Bronchial epithelial cell (primary cell): ENCODE results near the gene FADD. TPM values are rescaled to one million over a fixed set of nuclear protein-coding genes. Genes with fewer than 3 reads are reported as not detected.
"Not testable (repeated sequence)": the region's sequence is repeated elsewhere in the genome, so short reads cannot be mapped to it uniquely, and the experiment has no call there.

Experiments used
- DNase-seq: peaks from one replicate; pipeline ENCODE4 v3.0.0-alpha.2; 2010; ENCODE audit warnings: low read depth
- FAIRE-seq: peaks from 2 replicates; lab custom pipeline; 2011; peaks lifted over from hg19 to GRCh38; lab: Jason Lieb, UNC
- H3K27me3 ChIP-seq: 2 replicates; pipeline ENCODE4 v1.5.1; 2011; ENCODE audit warnings: low read length; ENCODE audit not compliant: control insufficient read depth, insufficient read depth
- H3K36me3 ChIP-seq: 2 replicates; pipeline ENCODE4 v1.5.1; 2011; ENCODE audit warnings: low read length; ENCODE audit not compliant: control insufficient read depth, insufficient read depth
- H3K4me3 ChIP-seq: 2 replicates; pipeline ENCODE4 v1.5.1; 2011; ENCODE audit warnings: mild to moderate bottlenecking, low read depth, low read length, control low read depth
- CTCF ChIP-seq: IDR thresholded peaks from 2 replicates; pipeline ENCODE4 v1.5.1; 2011; ENCODE audit warnings: mild to moderate bottlenecking, moderate library complexity, low read length, control low read depth, inconsistent platforms; ENCODE audit not compliant: insufficient read depth, severe bottlenecking
- total RNA-seq: library from RNA; depleted of rRNA; stranded (reverse); fragments of >200 nt; gene quantifications from 2 replicates; pipeline ENCODE4 v1.2.1, GENCODE V29; 2014

FADD gene
- total RNA-seq, 1 donor from 2014 or later: 52.1 TPM

- no peaks in the 10 kb centered on the region for H3K27me3 ChIP-seq
- FAIRE-seq (no peak), DNase-seq (no peak)
- H3K4me3 ChIP-seq: no peak overlapping the region
- no peak for TF ChIP-seq CTCF
- H3K36me3 ChIP-seq: peaks cover 16% of the 10 kb centered on the region
Measured at GRCh38 chr11:70207531-70208131, 4.5 kb downstream of the FADD start.

GRCh38 chr11:70209391-70209912 is 6.4 kb downstream of the FADD start:
- DNase-seq (no peak), FAIRE-seq (no peak)
- no peaks in the 10 kb centered on the region for H3K27me3 ChIP-seq
- peaks cover 16% of the 10 kb centered on the region for H3K36me3 ChIP-seq
- TF ChIP-seq CTCF: no peak
- H3K4me3 ChIP-seq: no peak overlapping the region

- FAIRE-seq (no peak), DNase-seq (no peak)
- TF ChIP-seq CTCF: no peak
Measured at GRCh38 chr11:70210051-70210501, 7.0 kb downstream of the FADD start.

GRCh38 chr11:70210530-70210929 is 7.4 kb downstream of the FADD start:
- TF ChIP-seq CTCF: no peak
- no peak for FAIRE-seq

More at GRCh38 chr11:70210051-70210501, 7.0 kb downstream of the FADD start:
- Histone ChIP-seq H3K27me3 (no peaks in the 10 kb centered on the region), H3K36me3 (peaks cover 16% of the 10 kb centered on the region), H3K4me3 (no peak overlapping the region)

GRCh38 chr11:70212227-70212811 is 9.2 kb downstream of the FADD start:
- no peaks in the 10 kb centered on the region for H3K27me3 ChIP-seq
- DNase-seq (no peak), FAIRE-seq (no peak)
- H3K4me3 ChIP-seq: no peak overlapping the region
- no peak for TF ChIP-seq CTCF
- H3K36me3 ChIP-seq: peaks cover 4% of the 10 kb centered on the region

More at GRCh38 chr11:70210530-70210929, 7.4 kb downstream of the FADD start:
- H3K4me3 ChIP-seq: no peak overlapping the region
- H3K36me3 ChIP-seq: peaks cover 14% of the 10 kb centered on the region
- DNase-seq: no peak
- no peaks in the 10 kb centered on the region for H3K27me3 ChIP-seq

- FAIRE-seq, DNase-seq, H3K27me3 ChIP-seq, H3K4me3 ChIP-seq, H3K36me3 ChIP-seq: not testable (repeated sequence)
Measured at GRCh38 chr11:70217388-70217787, 14.3 kb downstream of the FADD start.

GRCh38 chr11:70218076-70218475 is 15.0 kb downstream of the FADD start:
- not testable (repeated sequence) for H3K27me3 ChIP-seq, H3K36me3 ChIP-seq, DNase-seq, H3K4me3 ChIP-seq, FAIRE-seq
